Activated CD4-positive, alpha-beta T cell treated with anti-CD3 and anti-CD28 coated beads for 48 hours (primary cell): Measurements from ENCODE around the gene GRK3.
A peak's percentile ranks its signal among the peaks of the same experiment; 100 is the strongest.

Experiments used
- DNase-seq: peaks from one replicate; pipeline ENCODE4 v3.0.0-alpha.2; 2020

Gene GRK3

GRCh38 chr22:25744694-25745093 lies 180.2 kb downstream of the GRK3 start:
- DNase-seq = no peak

GRCh38 chr22:25745341-25746011 lies 181.0 kb downstream of the GRK3 start:
- peak; percentile 49 for DNase-seq

GRCh38 chr22:25746012-25746373 lies 181.5 kb downstream of the GRK3 start:
- DNase-seq = no peak

- no peak for DNase-seq
Observed at GRCh38 chr22:25747245-25747944, 182.9 kb downstream of the GRK3 start.

GRCh38 chr22:25748140-25748539 lies 183.7 kb downstream of the GRK3 start:
- DNase-seq = no peak

- no peak for DNase-seq
Observed at GRCh38 chr22:25748704-25749103, 184.2 kb downstream of the GRK3 start.

- DNase-seq = peak; percentile 71
Observed at GRCh38 chr22:25749420-25750169, 185.1 kb downstream of the GRK3 start.

GRCh38 chr22:25750569-25751173 lies 186.2 kb downstream of the GRK3 start:
- no peak for DNase-seq

GRCh38 chr22:25751174-25751581 lies 186.7 kb downstream of the GRK3 start:
- no peak for DNase-seq

GRCh38 chr22:25752615-25753214 lies 188.2 kb downstream of the GRK3 start:
- DNase-seq = no peak

- no peak for DNase-seq
Observed at GRCh38 chr22:25753252-25753651, 188.8 kb downstream of the GRK3 start.

- DNase-seq = no peak
Observed at GRCh38 chr22:25754527-25755202, 190.2 kb downstream of the GRK3 start.

GRCh38 chr22:25757686-25758085 lies 193.2 kb downstream of the GRK3 start:
- DNase-seq = no peak

- DNase-seq = no peak
Observed at GRCh38 chr22:25758316-25758715, 193.8 kb downstream of the GRK3 start.

GRCh38 chr22:25759825-25760231 lies 195.4 kb downstream of the GRK3 start:
- no peak for DNase-seq

GRCh38 chr22:25760294-25760693 lies 195.8 kb downstream of the GRK3 start:
- no peak for DNase-seq

- no peak for DNase-seq
Observed at GRCh38 chr22:25760848-25761595, 196.5 kb downstream of the GRK3 start.

- DNase-seq = no peak
Observed at GRCh38 chr22:25762147-25762546, 197.7 kb downstream of the GRK3 start.

GRCh38 chr22:25763239-25763777 lies 198.8 kb downstream of the GRK3 start:
- DNase-seq = no peak

GRCh38 chr22:25764270-25765015 lies 200.0 kb downstream of the GRK3 start:
- DNase-seq = peak; percentile 27

GRCh38 chr22:25765016-25765367 lies 200.5 kb downstream of the GRK3 start:
- no peak for DNase-seq
